ENCODE measurements around the gene GRIK4. TPM values are rescaled to one million over a fixed set of nuclear protein-coding genes. Genes with fewer than 3 reads are reported as not detected.

The GRIK4 gene
- total and polyA plus RNA-seq, 9 of the 15 experiments (the other 6 are each of a cell fraction or from before 2014, with no cell fraction given): not detected

- TF ChIP-seq, protein P1, sequence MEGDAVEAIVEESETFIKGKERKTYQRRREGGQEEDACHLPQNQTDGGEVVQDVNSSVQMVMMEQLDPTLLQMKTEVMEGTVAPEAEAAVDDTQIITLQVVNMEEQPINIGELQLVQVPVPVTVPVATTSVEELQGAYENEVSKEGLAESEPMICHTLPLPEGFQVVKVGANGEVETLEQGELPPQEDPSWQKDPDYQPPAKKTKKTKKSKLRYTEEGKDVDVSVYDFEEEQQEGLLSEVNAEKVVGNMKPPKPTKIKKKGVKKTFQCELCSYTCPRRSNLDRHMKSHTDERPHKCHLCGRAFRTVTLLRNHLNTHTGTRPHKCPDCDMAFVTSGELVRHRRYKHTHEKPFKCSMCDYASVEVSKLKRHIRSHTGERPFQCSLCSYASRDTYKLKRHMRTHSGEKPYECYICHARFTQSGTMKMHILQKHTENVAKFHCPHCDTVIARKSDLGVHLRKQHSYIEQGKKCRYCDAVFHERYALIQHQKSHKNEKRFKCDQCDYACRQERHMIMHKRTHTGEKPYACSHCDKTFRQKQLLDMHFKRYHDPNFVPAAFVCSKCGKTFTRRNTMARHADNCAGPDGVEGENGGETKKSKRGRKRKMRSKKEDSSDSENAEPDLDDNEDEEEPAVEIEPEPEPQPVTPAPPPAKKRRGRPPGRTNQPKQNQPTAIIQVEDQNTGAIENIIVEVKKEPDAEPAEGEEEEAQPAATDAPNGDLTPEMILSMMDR (IDR thresholded peaks at IDR 0.05 in 2 of 3, conservative IDR thresholded peaks at IDR 0.05 in 1 of 3; ENCODE audit: insufficient read depth in 2 of 3, low read depth in 1 of 3, low read length in 3 of 3): peak; percentile 88 to 94 (median 88)
- peak; percentile 79 for TF ChIP-seq ARID2 (IDR thresholded peaks at IDR 0.05)
- TF ChIP-seq RFX7 (CRISPR knock-in tag; IDR thresholded peaks at IDR 0.05): no peak
- TF ChIP-seq NRF1 (conservative IDR thresholded peaks at IDR 0.05 in 1 of 2, IDR thresholded peaks at IDR 0.05 in 1 of 2): peak; percentile 58 to 70; a peak in 3 of 4 replicates
- no peak for TF ChIP-seq MTA3 (IDR thresholded peaks at IDR 0.05; ENCODE audit: borderline replicate concordance)
- no peak for TF ChIP-seq ZNF217 (CRISPR knock-in tag; IDR thresholded peaks at IDR 0.05)
- no peak for TF ChIP-seq ZKSCAN8 (CRISPR knock-in tag; IDR thresholded peaks at IDR 0.05)
- TF ChIP-seq MYNN (IDR thresholded peaks at IDR 0.05): 0 out of 2 replicates have a peak, but pooled peaks have one; percentile 19
- TF ChIP-seq MYNN (CRISPR knock-in tag; IDR thresholded peaks at IDR 0.05): no peak
- TF ChIP-seq SMC3 (conservative IDR thresholded peaks at IDR 0.05; ENCODE audit: insufficient read depth, low read depth, low read length): peak; percentile 95
- peak; percentile 19; the same call in 1 of the 2 replicates for TF ChIP-seq POLR2G (IDR thresholded peaks at IDR 0.05; ENCODE audit: low read depth, low read length)
- TF ChIP-seq, protein P2, sequence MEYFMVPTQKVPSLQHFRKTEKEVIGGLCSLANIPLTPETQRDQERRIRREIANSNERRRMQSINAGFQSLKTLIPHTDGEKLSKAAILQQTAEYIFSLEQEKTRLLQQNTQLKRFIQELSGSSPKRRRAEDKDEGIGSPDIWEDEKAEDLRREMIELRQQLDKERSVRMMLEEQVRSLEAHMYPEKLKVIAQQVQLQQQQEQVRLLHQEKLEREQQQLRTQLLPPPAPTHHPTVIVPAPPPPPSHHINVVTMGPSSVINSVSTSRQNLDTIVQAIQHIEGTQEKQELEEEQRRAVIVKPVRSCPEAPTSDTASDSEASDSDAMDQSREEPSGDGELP (CRISPR knock-in tag; IDR thresholded peaks at IDR 0.05; ENCODE audit: borderline replicate concordance): peak; percentile 36; the same call in 1 of the 2 replicates
- TF ChIP-seq USF2 (CRISPR knock-in tag; IDR thresholded peaks at IDR 0.05): no peak
- TF ChIP-seq, protein P3, sequence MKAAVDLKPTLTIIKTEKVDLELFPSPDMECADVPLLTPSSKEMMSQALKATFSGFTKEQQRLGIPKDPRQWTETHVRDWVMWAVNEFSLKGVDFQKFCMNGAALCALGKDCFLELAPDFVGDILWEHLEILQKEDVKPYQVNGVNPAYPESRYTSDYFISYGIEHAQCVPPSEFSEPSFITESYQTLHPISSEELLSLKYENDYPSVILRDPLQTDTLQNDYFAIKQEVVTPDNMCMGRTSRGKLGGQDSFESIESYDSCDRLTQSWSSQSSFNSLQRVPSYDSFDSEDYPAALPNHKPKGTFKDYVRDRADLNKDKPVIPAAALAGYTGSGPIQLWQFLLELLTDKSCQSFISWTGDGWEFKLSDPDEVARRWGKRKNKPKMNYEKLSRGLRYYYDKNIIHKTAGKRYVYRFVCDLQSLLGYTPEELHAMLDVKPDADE (conservative IDR thresholded peaks at IDR 0.05; ENCODE audit: control insufficient read depth, low read depth, low read length): 0 out of 2 replicates have a peak, but pooled peaks have one; percentile 34
Measured at GRCh38 chr11:120511116-120511819, at the start of gene GRIK4 (continued).

Data from K562 (cell line).